Right lobe of liver (tissue), 6 donors: ENCODE data around the gene PAXX. TPM values are rescaled to one million over a fixed set of nuclear protein-coding genes. Genes with fewer than 3 reads are reported as not detected.

Experiments
- ATAC-seq, 4 donors: fragments of 200-7000 bp; cut with Tn5 transposase; one replicate each; pipeline ENCODE4 v1.9.1; 2020; ENCODE audit warnings: mild to moderate bottlenecking in 4 of 4, moderate library complexity in 4 of 4
- DNase-seq, 3 donors: peaks; one replicate each; pipeline ENCODE4 v3.0.0-alpha.2; 2020
- H3K27ac ChIP-seq, 3 donors: fragments of 200-600 bp; one replicate each; pipeline ENCODE4 v1.8.0; 2022
- H3K27me3 ChIP-seq, 2 donors: fragments of 200-600 bp; one replicate each; pipeline ENCODE4 v1.8.0; 2022
- H3K36me3 ChIP-seq, 4 donors: fragments of 200-600 bp; sonication (generic) in 1 of 4; one replicate each; pipeline versions ENCODE4 v1.5.1 to v1.8.0; 2017 to 2022; ENCODE audit warnings: control low read depth in 1 of 4
- H3K4me1 ChIP-seq, 4 donors: fragments of 200-600 bp; sonication (generic) in 1 of 4; one replicate each; pipeline versions ENCODE4 v1.5.1 to v1.8.0; 2017 to 2022; ENCODE audit warnings: control low read depth in 1 of 4
- H3K4me3 ChIP-seq, 3 donors: fragments of 200-600 bp; one replicate each; pipeline ENCODE4 v1.8.0; 2022
- H3K9me3 ChIP-seq, 4 donors: fragments of 200-600 bp; sonication (generic) in 1 of 4; one replicate each; pipeline versions ENCODE4 v1.5.1 to v1.8.0; 2017 to 2022; ENCODE audit warnings: control low read depth in 1 of 4
- CTCF ChIP-seq, 4 donors: fragments of 200-600 bp in 3 of 4; fragments of 450-650 bp in 1 of 4; IDR thresholded peaks; one replicate each; pipeline versions ENCODE4 v1.5.1 to v1.8.0; 2016 to 2022; ENCODE audit warnings: antibody characterized with exemption in 4 of 4, mild to moderate bottlenecking in 2 of 4
- POLR2A ChIP-seq: fragments of 450-650 bp; IDR thresholded peaks from one replicate; pipeline ENCODE4 v1.6.1; 2017; ENCODE audit warnings: antibody characterized with exemption, mild to moderate bottlenecking
- WGBS: methylation state at CpG from one replicate; pipeline ENCODE4 v1.1.6; 2018; ENCODE audit warnings: low coverage, low lambda C conversion rate; ENCODE audit not compliant: insufficient coverage; ENCODE audit errors: missing lambda C conversion rate; 5-methylcytosine and 5-hydroxymethylcytosine counted together
- intact Hi-C, 2 donors: fragments of 100-400 bp; cut with DNase I; formaldehyde crosslinking; loops; one replicate each; pipeline versions ENCODE4 v1.11.2 to v1.14.1; 2022
- total RNA-seq, 6 experiments: library from RNA; depleted of rRNA in 2 of 6; stranded (reverse); fragments of >200 nt in 2 of 6; fragmentation: NEBNext Ultra II Directional in 3 of 6; extraction: Animal tissue kit (Norgen Biotek cat#: 25700) in 3 of 6; gene quantifications; one replicate each; pipeline versions ENCODE4 v1.1.0 to v1.2.4, GENCODE V29; 2016 to 2023
- donor health status: DM: no; HTN: yes; CAD: no.
- donor health status: DM: no; HTN: no; CAD: no.
- donor health status: DM: no; HTN: no; CAD: no.
- donor health status: DM: no; HTN: yes; CAD: no.
- donor health status: DM: no; HTN: yes; CAD: no.

PAXX gene
- total RNA-seq, 6 experiments from 2014 or later: 13.8 to 34.5 (median 23.3) TPM

- Histone ChIP-seq H3K36me3 (no peaks in the 10 kb centered on the region), H3K4me3 (peak overlapping the region; percentile 75 to 94 (median 78)), H3K27me3 (no peaks in the 10 kb centered on the region), H3K27ac (peak overlapping the region; percentile 86 to 98 (median 89)), H3K4me1 (peaks cover 0 to 22% (median 10%) of the 10 kb centered on the region in 4 donors), H3K9me3 (no peaks in the 10 kb centered on the region)
- no peak for TF ChIP-seq CTCF (IDR thresholded peaks at IDR 0.05)
- ATAC-seq: peak; percentile 3 to 19 (median 13)
- WGBS: 2% methylated on average over 15 of the region's 22 CpGs
- DNase-seq: peak in 1 of 3 donors; percentile 75
- intact Hi-C loops: loop anchor here in 1 of 2 donors (10.0 kb wide), 2 partner anchors 65 to 85 kb away; partner anchors contain the start of genes FUT7 and TRAF2
Measured at GRCh38 chr9:136949239-136949816, 42.9 kb upstream of the PAXX start.

- Histone ChIP-seq H3K4me3 (peak overlapping the region; percentile 75 to 94 (median 78)), H3K4me1 (peaks cover 0 to 22% (median 10%) of the 10 kb centered on the region in 4 donors), H3K36me3 (no peaks in the 10 kb centered on the region), H3K27me3 (no peaks in the 10 kb centered on the region), H3K27ac (peak overlapping the region; percentile 86 to 98 (median 89)), H3K9me3 (no peaks in the 10 kb centered on the region)
- peak; percentile 98 to 99 (median 99) for DNase-seq
- ATAC-seq: peak; percentile 67 to 83 (median 72)
- TF ChIP-seq POLR2A (peak; percentile 89), CTCF (IDR thresholded peaks at IDR 0.05) (peak in 1 of 4 donors; percentile 35)
- WGBS: no CpG with 5 or more reads among the region's 63 CpGs
- intact Hi-C loops: loop anchor here (5.0 to 10.0 kb wide), 3 partner anchors 65 to 85 kb away; partner anchors contain the start of genes FUT7 (in 2 of the 2) and TRAF2 (in 1 of the 2)
Measured at GRCh38 chr9:136949817-136950655, 42.2 kb upstream of the PAXX start.

- H3K36me3 ChIP-seq: no peaks in the 10 kb centered on the region
- peak overlapping the region; percentile 75 to 94 (median 78) for H3K4me3 ChIP-seq
- ATAC-seq (peak in 3 of 4 donors; percentile 2 to 37 (median 4)), DNase-seq (peak in 2 of 3 donors; percentile 72 to 87)
- peaks cover 0 to 22% (median 10%) of the 10 kb centered on the region in 4 donors for H3K4me1 ChIP-seq
- peak overlapping the region; percentile 86 to 98 (median 88) for H3K27ac ChIP-seq
- 28% methylated on average over 3 of the region's 9 CpGs for WGBS
- H3K9me3 ChIP-seq: no peaks in the 10 kb centered on the region
- H3K27me3 ChIP-seq: no peaks in the 10 kb centered on the region
- intact Hi-C loops: loop anchor here in 1 of 2 donors (5.0 kb wide), 1 partner anchor 82 kb away; the partner anchor contains the start of gene FUT7
- TF ChIP-seq CTCF (IDR thresholded peaks at IDR 0.05) (no peak), POLR2A (no peak)
Measured at GRCh38 chr9:136950656-136951276, 41.5 kb upstream of the PAXX start.

GRCh38 chr9:136951541-136952320 is 40.5 kb upstream of the PAXX start, which contains the start of gene LCN12:
Gene LCN12 (plus strand): TSS chr9:136952273. CDS start chr9:136952328, 55 bp downstream.
- Histone ChIP-seq H3K27ac (peak within 1 kb of the TSS in 2 of 3 donors; percentile 86 to 98), H3K4me3 (no peak within 1 kb of the TSS), H3K36me3 (no peaks in the 10 kb centered on the region), H3K4me1 (peaks cover 0 to 22% (median 10%) of the 10 kb centered on the region in 4 donors), H3K27me3 (no peaks in the 10 kb centered on the region), H3K9me3 (no peaks in the 10 kb centered on the region)
- intact Hi-C loops: loop anchor here in 1 of 2 donors (5.0 kb wide), 1 partner anchor 81 kb away; the partner anchor contains the start of gene FUT7
- 100% methylated on average over 4 of the region's 14 CpGs for WGBS
- no peak for TF ChIP-seq POLR2A
- no peak for TF ChIP-seq CTCF (IDR thresholded peaks at IDR 0.05)
- ATAC-seq (no peak), DNase-seq (peak in 1 of 3 donors; percentile 27)
